Uterus (tissue), 2 donors: ENCODE measurements around the gene DCAF5.

Experiments used
- POLR2A ChIP-seq, 2 donors: fragments of 450-650 bp; IDR thresholded peaks; one replicate each; pipeline ENCODE4 v1.6.1; 2016; ENCODE audit warnings: antibody characterized with exemption in 2 of 2, mild to moderate bottlenecking in 1 of 2, moderate library complexity in 1 of 2
- TF ChIP-seq, protein P1 (sequence below), 4 experiments: fragments of 200-600 bp in 2 of 4; fragments of 450-650 bp in 2 of 4; sonication (generic) in 2 of 4; IDR thresholded peaks; one replicate each; pipeline ENCODE4 v1.5.1; 2016 to 2019; ENCODE audit warnings: antibody characterized with exemption in 4 of 4, mild to moderate bottlenecking in 2 of 4, moderate library complexity in 1 of 4

DNA sequence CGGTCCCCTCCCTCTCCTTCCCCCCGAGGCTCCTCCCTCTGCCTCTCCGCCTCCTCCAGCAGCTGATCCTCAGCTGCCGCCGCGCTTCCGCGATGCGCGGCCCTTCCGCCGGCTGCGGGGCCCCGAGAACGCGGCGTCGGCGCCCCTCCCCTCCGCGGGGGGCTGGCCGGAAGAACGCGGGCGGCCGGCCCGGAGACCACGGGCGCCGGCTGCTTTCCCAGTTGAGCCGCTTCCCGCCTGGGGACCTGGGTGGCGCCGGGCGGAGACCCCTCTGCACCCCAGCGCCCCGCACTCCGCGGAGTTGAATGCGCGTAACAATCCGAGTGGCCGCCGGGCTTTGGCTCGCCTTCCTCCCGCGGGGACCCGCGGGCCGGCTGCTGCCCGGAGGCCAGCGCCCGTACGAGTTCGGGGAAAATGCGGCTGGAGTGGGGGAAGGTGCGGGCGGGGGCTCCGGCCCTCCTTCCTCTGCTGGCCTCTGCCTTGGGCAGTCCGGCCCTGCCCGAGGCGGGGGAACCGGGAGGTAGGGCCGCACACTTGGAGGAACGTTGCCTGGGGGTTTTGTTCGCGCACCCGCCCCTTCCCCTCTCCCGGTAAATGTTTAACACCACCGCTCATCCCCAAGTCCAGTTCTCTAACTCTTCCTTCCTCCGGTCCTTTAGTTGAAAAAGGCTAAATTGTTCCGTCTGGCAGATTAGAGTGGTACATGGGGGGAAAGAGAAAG is 393 bp upstream of the DCAF5 start:
- TF ChIP-seq, protein P1, sequence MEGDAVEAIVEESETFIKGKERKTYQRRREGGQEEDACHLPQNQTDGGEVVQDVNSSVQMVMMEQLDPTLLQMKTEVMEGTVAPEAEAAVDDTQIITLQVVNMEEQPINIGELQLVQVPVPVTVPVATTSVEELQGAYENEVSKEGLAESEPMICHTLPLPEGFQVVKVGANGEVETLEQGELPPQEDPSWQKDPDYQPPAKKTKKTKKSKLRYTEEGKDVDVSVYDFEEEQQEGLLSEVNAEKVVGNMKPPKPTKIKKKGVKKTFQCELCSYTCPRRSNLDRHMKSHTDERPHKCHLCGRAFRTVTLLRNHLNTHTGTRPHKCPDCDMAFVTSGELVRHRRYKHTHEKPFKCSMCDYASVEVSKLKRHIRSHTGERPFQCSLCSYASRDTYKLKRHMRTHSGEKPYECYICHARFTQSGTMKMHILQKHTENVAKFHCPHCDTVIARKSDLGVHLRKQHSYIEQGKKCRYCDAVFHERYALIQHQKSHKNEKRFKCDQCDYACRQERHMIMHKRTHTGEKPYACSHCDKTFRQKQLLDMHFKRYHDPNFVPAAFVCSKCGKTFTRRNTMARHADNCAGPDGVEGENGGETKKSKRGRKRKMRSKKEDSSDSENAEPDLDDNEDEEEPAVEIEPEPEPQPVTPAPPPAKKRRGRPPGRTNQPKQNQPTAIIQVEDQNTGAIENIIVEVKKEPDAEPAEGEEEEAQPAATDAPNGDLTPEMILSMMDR (IDR thresholded peaks at IDR 0.05) = peak in 3 of 4 experiments; percentile 2 to 40 (median 29)
- TF ChIP-seq POLR2A (IDR thresholded peaks at IDR 0.05) = peak; percentile 80 to 83
